Brain pericyte (primary cell): Measurements from ENCODE around the gene IDH3B.
"Not testable (repeated sequence)": the region's sequence is repeated elsewhere in the genome, so short reads cannot be mapped to it uniquely, and the experiment has no call there.

Experiments
- DNase-seq: peaks from one replicate; pipeline ENCODE4 v3.0.0-alpha.2; 2012; ENCODE audit warnings: low read depth, low spot score

Gene IDH3B

DNA sequence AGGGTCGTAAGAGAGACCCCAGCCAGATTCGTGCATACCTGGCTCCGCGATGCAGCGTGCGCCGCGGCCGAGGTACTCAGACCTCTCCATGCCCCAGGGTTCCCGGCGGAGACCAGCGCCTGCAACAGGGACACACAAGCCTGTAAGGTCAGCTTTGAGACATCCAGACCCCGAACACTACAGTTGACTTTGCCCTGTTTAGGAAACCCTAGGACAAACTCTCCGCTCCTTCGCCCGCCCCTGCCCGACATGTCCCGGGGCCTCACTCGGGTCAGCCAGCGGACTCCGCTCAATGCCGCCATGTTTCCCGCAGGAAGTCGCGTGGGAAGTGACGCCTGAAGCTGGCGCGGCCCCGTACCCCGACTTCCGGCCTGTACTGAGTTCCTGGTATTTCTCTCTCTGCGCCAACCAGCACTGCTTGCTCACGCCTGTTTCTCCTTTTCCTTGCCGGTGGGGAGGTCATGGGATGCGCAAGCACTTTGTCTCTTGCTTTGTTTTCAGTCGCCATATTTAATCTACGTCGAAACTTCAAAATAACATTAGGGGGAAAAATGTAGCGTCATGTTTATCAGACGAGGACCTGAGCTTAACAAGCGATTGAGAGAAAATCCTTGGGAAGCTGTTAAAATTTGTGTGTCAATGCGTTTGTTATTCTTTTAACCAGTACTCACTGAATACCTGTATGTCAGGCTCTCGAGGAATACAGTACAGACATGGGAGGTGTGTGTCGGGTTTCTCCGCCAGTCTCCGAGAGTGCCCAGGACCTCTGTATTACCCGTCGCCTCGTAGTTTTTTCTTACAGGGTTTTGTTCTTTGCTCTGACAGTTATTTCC, at the start of gene IDH3B:
Gene IDH3B (minus strand): TSS at position 330 of the 833 bp plus-strand sequence. CDS start 28 bp downstream, at position 302.
- DNase-seq, result peak; percentile 79

DNA sequence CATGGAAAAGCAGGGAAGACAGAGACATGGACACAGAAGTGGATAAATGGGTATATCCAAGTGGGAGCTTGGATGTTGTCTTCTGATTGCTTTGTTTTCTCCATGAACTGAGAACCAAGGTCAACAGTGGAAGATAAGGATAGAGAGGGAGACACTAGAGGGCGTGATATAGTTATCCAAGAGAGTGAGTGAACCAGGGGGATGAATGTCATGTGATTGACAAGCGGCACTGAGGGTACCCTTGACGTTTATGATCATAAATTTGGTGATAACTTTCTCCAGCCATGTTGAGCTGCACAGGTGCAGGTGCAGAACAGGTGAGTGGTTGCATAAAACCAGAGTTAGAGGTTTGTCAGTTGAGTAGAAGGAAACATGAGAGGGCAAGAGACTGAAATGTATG, 49.3 kb upstream of the IDH3B start:
- no peak for DNase-seq

DNA sequence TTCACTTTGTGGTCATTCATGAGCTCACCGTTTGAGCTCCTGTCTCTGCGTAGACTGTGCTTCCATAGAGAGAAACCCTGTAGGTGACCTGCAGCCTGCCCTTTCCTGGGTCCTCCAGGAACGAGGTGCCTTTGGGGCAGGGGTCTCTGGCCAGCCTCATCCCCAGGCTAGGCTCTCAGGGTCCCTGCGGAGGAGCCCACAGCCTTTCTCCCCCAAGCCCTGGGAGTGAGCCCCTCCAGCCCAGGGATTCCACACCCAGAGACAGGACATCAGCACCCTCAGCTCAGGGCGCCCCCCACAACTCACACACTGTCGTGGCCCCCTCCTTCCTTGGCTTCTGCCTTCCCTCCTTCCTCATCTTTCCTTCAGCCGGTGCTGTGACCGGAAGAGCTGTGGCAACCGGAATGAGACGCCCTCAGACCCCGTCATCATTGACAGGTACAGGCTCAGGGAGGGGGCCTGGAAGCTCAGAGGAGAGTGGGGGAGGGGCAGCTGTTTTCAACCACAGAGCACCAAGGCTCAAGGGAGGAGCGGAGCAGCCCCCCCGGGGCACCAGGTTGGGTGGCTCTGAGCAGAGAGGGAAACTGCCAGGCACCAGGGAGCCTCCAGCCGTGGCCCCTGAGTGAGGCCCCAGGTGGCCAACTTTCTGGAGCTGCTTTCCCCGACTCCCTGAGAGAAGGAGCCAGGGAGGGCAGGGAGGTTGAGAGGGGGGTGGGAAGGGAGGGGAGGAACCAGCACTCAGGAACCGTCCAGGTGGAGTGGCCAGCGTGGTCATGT, 45.4 kb upstream of the IDH3B start:
- no peak for DNase-seq

DNA sequence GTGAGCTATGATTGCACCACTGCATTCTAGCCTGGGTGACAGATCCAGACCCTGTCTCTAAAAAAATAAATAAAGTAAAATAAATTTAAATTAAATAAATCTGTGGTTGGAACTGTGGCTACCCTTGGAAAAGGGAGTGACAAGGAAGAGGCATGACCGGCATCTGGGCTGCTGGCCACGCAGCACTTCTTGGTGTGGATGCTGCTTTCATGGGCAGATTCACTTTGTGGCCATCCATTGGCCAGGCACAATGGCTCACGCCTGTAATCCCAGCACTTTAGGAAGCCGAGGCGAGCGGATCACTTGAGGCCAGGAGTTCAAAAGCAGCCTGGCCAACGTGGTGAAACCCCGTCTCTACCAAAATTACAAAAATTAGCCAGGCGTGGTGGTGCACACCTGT, 44.6 kb upstream of the IDH3B start:
- DNase-seq, result no peak

DNA sequence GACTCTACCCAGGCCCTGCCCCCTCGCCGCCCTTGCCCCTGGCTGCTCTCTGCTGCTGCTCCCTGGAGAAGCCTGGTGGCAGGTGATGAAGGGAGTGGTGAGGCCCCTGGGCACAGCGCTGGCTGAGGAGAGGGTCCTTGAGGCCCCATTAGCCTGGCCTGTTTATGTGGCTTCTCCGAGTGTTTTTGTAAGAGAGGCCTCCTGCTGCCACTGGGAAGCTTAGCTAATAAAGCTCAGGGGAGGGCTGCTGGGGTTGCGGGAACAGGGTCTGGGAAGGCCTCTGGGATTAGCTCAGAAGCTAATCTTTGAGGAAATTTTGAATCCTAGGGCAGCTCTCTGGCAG, 44.0 kb upstream of the IDH3B start:
- DNase-seq, result no peak

DNA sequence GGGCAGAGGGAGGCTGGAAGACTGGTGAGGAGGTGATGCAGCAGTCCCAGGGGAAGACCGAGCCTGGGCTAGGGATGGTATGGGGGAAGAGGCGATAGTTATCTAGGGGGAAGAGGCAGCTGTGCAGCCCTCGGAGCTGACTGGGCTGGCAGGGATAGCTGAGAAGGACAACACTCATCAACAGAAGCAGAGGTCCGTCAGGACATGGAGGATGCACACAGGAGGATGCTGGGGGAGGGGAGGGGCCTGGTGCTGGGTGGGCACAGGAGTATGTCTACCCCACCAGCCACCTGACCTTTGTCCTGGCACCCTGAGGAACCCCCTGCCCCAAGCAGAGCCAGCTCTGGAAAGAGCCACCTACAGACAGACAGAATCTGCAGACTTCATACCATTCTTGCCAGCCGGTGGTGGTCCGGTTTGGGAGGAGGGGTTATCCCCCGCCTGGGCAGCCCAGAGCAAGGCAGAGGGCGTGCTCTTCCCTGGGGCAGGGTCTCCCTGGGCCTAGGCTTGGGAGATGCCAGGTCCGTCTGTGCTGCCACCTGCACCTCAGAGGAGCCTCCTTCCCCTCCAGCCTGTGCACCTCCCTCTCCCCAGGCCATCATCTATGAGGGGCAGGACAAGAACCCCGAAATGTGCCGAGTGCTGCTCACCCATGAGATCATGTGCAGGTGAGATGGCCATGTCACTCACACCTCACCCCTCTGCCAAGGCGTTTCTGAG, 43.5 kb upstream of the IDH3B start:
- DNase-seq, result no peak

DNA sequence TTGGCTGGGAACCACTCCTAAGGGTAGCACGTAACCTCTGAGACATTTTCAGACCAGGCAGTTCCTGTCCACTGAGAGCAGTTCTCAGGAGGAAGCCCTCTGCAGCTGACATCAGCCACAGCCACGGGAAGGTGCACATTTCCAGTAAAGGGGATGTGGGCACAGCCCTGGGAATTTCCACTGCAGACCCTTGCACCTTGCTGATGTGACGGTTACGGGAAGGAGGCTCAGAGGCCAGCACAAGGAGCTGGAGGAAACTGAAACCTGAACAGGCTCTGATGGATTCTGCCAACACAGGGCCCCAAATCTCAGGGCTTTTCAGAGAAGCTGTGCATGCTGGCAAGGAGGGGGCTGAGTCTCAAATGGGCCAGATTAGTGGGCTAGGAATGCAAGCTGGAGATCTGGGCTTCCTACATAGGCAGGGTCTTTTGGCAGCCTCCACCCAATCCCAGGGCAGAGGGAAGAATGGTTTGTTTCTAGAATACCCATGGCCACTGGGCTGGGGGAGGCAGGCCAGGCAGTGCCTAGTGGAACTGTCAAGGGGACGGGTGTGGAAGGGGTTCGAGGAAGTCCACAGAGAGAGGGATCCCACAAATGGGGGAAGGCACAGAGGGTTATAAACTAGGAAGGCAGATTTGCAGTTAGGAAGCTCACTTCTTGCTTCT, 42.8 kb upstream of the IDH3B start:
- DNase-seq, result no peak

DNA sequence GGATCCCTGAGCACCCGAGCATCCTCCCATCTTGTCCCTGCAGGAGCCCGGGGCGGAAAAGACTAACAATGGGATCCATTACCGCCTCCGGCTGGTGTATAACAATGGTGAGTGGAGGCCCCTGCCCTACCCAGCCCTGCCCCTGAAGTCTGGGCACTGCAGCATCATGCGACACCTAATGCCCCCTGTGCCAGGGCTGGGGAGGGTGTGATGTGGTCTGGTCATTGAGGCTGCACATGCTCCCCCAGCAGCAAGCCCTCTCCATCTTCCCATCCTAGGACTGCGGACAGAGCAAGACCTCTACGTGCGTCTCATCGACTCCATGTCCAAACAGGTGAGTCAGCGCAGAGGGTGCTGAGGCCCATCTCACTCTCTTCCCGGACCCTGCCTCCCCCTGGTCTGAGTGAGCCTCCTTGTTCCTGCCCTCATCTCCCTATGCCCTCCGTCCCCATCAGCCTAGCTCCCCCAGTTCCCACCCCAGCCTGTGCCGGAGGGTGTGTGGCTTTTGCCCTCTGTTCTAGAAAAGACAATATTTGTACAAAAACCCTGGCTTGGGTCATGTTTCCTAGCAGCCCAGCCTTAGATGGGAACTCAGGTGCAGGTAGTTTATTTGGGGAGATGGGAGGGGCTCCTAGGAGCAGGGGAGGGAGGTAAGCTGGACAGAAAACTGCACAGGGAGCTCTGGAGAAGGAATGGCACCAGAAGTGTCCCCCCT, 42.1 kb upstream of the IDH3B start:
- no peak for DNase-seq

DNA sequence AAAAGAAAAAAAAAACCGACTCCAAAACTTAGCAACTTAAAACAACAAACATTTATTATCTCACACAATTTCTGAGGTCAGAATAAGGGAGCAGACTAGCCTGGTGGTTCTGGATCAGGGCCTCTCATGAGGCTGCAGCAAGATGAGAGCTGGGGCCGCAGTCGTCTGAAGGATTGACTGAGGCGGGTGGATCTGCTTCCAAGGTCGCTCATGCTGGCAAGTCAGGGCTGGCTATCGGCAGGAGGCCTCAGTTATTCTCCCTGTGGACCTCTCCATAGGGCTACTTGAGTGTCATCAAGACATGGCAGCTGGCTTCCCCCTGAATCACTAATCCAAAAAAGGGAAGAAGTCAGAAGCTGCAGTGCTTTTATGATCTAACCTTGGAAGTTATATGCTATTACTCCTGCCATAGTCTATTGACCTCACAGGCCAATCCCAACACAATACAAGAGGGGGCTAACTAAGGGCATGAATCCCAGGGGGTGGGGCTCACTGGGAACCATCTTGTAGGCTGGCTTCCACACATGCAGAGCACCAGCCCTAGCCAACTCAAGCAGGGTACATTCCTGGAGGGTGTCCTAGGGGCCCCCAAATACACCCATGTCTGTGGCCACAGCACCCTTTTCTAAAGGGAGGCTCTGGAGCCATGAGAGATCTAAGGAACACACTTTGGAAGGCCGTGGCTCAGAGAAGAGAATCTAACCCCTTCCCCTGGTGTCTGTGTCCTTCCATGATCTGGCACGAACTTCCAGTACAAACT, 39.9 kb upstream of the IDH3B start:
- DNase-seq, result no peak

DNA sequence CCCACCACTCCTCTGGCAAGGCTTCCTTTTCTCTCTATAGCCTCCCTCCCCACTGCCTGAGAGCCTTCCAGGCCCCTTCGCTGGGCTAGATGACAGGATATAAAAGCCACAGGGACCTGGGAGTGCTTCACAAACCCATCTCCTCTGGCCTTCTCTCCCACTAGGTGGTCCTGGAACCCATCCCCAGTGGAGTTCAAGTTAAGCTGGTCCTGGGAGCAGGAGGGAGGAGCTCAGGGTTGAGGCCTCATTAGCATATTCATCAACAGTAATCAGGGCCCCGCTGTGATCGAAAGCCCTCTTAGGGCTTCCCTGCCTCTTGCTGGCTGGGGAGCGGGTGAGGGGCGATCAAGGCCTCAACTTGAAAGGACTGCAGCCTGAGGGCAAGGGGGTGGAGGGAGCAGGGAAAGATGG, 37.7 kb upstream of the IDH3B start:
- no peak for DNase-seq

DNA sequence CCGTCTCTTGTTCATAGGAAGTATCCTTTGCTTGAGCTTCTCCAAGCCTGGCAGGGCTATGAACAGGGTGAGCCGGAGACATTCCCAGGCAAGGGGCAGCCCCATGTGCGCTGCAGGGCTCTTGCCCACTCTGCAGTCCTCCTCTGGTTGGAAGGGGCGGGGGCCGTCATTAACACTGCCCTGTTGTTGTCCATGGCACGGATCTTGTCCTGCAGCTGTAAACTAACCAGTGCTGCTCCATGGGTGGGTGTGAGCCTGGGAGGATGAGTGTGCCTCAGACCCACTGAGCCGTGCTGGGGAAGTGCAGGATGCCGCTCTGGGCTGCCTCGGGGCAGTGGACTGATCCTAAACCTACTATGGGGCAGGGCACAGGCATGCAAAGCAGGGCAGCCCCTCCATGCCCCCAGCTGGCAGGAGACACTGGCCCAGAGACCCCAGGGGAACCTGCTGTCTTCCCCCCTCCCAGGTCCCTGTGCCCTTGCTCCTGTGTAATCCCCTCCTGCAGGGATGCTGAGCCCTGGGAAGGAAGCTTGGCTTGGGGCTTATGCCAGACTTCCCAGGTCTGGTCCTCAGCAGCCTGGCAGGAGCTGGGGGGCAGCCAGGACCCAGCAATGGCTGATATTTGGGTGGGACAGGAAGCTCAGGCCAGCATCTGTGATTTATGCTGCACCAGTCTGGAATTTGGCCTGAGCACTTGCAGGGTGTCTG, 37.1 kb upstream of the IDH3B start:
- DNase-seq, result no peak

DNA sequence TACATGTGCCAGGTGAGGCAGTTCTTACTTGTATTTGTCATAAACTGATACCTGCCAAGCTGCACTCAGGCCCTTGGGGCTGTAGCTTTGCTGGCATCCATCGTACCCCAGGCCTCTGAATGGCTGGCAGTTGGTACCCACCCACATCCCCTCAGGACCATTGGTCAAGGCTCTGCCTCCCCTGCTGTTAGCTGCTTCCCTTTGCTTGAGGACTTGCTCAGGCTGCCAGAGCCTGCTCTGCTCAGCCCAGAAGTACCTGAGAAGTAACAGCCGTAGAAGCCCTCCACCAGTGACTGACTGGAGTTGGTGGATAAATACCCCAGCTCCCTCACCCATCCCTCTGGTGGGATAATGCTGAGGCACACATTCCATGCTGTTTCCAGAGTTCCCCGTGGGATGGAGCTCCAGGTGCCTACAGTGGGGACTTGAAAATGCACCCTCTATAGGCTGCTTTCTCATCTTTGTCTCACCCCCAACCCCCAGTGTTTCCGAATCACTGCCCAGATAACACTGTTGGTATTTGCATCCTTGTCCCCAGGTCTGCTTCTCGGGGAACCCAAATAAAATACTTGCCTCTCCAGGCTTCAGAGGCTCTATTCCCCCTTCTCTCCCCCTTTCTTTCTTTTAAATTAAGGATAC, 35.9 kb upstream of the IDH3B start:
- no peak for DNase-seq

DNA sequence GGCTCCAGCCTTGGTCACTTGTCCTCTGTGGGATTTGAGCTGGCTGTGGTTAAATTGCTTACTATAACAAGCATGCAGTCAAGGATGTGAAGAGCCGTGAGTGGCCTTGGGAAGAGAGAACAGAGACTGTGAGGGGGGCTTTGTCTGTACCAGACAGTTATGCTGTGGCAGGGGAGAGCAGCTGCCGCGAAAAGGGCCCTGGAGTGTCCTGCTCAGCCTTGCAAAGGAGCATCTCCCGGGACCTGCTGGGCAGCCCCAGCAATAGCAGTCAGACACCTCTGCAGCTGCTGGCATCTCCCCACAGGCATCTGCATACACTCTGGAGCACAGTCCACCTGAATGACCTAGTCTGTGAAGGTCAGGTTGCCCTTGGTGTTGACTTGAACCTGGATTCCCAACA, 34.9 kb upstream of the IDH3B start:
- no peak for DNase-seq

DNA sequence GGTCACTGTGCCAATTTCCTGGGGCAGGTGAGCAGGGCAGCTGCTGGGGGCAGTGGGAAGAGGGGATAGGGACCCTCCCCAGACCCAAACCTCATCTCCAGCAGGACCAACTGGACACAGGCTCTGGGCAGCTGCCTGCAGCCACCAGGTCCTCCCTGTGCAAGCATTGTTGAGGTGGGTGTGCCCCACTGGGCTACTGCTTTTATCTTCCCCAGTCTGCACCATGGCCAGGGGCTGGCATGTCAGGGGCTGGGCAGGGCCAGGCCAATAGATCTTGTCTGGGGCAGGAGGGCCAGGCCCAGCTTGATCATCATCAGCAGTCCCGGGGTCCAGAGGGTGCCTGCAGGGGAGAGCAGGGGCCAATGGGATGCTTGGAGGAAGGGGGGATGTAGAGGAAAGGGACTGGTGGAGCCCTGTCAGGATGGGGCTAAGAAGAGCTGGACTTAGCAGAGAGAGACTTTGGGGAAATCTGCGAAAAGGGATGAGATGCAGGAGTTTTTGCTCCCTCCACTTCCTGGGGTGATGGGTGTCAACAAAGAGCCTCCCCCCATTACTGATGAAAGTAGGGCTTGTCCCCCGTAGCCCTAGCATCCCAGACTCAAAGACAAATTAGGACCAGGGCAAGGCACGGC, 34.3 kb upstream of the IDH3B start:
- DNase-seq, result no peak

DNA sequence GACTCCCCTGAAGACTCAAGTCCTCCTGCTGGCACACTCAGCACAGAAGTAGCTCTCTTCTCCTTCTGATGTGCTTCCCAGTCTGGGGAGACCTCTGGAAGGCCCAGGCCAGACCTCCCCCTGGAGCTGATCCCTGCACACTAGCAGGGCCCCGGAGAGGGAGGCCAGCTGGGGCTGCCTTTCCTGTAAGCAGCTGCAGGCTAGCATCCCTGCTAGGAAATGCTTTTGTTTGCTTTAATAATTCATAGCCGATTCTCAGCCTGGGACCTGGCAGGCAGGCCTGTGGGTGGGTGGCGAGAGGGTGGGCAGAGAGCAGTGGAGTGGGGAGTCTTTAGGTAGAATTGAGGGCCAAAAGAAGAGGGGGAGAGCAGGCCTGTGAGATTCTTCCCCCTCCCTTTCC, 33.8 kb upstream of the IDH3B start:
- DNase-seq, result peak; percentile 15

DNA sequence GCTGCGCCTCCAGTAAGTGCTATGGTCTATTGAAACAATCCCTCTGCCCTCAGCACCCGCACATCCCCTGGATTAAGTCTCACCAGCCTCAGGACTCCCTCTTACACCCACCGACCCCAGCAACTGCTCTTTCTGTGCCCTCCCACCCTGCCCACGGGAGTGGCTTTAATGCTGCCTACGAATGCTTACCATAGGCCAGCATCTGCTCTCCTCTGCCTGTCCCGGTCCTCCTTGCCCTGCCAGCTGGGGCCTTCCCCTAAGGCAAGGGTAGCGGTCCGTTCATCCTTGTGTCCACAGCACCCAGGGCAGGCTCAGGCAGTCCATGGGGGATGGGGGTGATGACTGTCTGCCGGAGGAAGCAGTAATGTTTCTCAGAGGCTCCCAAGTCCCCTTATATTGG, 32.6 kb upstream of the IDH3B start:
- DNase-seq, result no peak

DNA sequence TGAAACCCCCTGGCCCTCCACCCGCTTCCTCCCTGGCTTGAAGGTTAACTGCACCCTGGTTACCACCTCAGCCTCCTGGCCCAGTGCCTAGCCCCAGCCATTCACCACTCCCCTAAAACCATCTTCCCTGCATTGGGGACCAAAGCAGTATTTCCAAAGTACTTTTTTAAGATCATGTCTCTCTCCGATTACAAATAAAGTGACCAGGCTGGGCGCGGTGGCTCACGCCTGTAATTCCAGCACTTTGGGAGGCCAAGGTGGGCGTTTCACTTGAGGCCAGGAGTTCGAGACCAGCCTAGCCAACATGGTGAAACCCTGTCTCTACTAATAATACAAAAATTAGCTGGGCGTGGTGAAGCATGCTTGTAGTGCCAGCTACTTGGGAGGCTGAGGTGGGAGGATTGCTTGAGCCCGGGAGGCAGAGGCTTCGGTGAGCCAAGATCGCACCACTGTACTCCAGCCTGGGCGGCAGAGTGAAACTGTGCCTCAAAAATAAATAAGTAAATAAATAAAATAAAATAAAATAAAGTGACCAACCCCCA, 32.0 kb upstream of the IDH3B start:
- not testable (repeated sequence) for DNase-seq

DNA sequence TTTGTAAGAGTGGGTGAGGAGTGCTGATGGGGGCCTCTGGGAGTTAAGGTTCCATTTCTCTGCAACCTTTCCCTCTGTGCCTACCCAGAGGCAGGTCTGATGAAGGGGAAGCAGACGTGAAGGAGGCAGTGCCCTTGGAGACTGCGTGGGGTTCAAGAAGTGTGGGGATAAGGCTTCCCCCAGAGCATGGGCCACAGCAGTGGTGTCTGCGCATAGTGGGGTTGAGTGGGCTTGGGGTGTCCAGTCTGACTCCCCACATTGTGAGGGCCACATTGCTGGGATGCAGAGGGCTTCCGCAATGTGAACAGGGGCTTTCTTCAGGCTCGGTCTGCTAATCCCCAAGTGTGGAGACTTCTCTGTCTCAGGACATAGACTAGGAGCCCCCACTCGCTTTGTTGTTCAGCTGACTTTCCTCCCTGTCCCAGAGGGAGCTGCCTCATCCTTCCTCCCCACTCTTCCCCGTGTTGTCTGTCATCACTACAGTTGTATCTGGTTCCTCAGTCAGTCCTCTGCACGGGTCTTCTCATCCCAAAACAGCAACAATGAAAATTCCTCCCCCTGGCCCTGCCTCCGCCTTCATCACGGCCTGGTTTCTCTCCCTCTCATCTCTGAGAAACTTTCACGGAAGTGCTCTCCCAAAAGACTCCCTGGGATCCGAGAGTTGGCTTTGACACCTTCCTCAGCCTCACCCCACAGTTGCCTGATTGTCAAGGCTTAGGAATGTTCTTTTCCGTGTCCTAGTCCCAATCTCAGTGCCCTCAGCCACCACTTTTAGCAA, 31.4 kb upstream of the IDH3B start:
- no peak for DNase-seq
